HCT116 (cell line): Measurements from ENCODE around the gene TMPRSS3. TPM values are rescaled to one million over a fixed set of nuclear protein-coding genes. Genes with fewer than 3 reads are reported as not detected.

Experiments
- ATAC-seq: fragments of 200-7000 bp; cut with Tn5 transposase; 2 replicates; pipeline ENCODE4 v1.9.1; 2020; ENCODE audit warnings: mild to moderate bottlenecking, moderate library complexity
- BruUV-seq: library from RNA; stranded (reverse); fragments of 400-500 nt; replicated peaks from 2 replicates; lab custom pipeline; 2021; lab: Mats Ljungman, UMichigan
- CTCF ChIA-PET: fragments of 300-600 bp; sonication (Branson Sonifier 250); formaldehyde crosslinking; loops from one replicate; lab custom pipeline; 2021; ENCODE audit warnings: antibody characterized with exemption; lab: Charles Lee
- POLR2A ChIA-PET: fragments of 300-600, 350-600 bp; sonication (Branson Sonifier 250); formaldehyde crosslinking; loops from one replicate; lab custom pipeline; 2021; ENCODE audit warnings: antibody characterized with exemption; lab: Charles Lee
- RAD21 ChIA-PET, 2 experiments: fragments of 300-600 bp; sonication (Branson Sonifier 250); formaldehyde crosslinking; loops; one replicate each; lab custom pipeline; 2023; ENCODE audit warnings: low total read pairs in 2 of 2; ENCODE audit not compliant: uncharacterized antibody in 2 of 2, unreplicated experiment in 2 of 2, low non-redundant PET in 1 of 2; lab: Charles Lee
- DNase-seq: peaks from one replicate; pipeline ENCODE4 v3.0.0-alpha.2; 2010; ENCODE audit warnings: low read depth, low spot score
- H2AFZ ChIP-seq: fragments of 200-600 bp; shearing (Covaris generic), sonication (generic); 2 replicates; pipeline ENCODE4 v1.6.1; 2017; ENCODE audit warnings: low read depth, mixed run types, mixed read lengths, antibody characterized with exemption, low read length; ENCODE audit not compliant: poor library complexity, severe bottlenecking
- H3K27ac ChIP-seq: 2 replicates; pipeline ENCODE4 v1.5.1; 2012; ENCODE audit warnings: low read depth, low read length
- H3K27me3 ChIP-seq: fragments of 200-600 bp; sonication (generic); 2 replicates; pipeline ENCODE4 v1.6.1; 2016; ENCODE audit warnings: mixed run types, low read length, mixed read lengths; ENCODE audit not compliant: insufficient read depth
- H3K36me3 ChIP-seq, 2 experiments: fragments of 200-500 bp in 1 of 2; fragments of 200-600 bp in 1 of 2; sonication (Bioruptor generic) in 1 of 2; sonication (generic) in 1 of 2; 2 replicates each; pipeline versions ENCODE4 v1.5.1 to v1.6.1; 2014 to 2016; ENCODE audit warnings: low read length in 2 of 2, inconsistent platforms in 1 of 2, mixed read lengths in 1 of 2, mixed run types in 1 of 2; ENCODE audit not compliant: insufficient read depth in 2 of 2, control insufficient read depth in 1 of 2
- H3K4me1 ChIP-seq, 2 experiments: fragments of 200-600 bp in 1 of 2; sonication (generic) in 1 of 2; 2 replicates each; pipeline versions ENCODE4 v1.5.1 to v1.6.1; 2012 to 2017; ENCODE audit warnings: low read length in 2 of 2, inconsistent platforms in 1 of 2, mild to moderate bottlenecking in 1 of 2, mixed read lengths in 1 of 2, mixed run types in 1 of 2, moderate library complexity in 1 of 2; ENCODE audit not compliant: insufficient read depth in 2 of 2, control insufficient read depth in 1 of 2
- H3K4me2 ChIP-seq: fragments of 200-600 bp; sonication (generic); 2 replicates; pipeline ENCODE4 v1.6.1; 2017; ENCODE audit warnings: mixed run types, low read length, mixed read lengths
- H3K4me3 ChIP-seq, 2 experiments: fragments of 200-600 bp in 1 of 2; sonication (generic) in 1 of 2; replicated peaks in 1 of 2; 2 replicates each; pipeline ENCODE4 v1.5.1; 2011 to 2016; ENCODE audit warnings: low read length in 2 of 2, control low read depth in 1 of 2, low read depth in 1 of 2, mild to moderate bottlenecking in 1 of 2, mixed read lengths in 1 of 2, mixed run types in 1 of 2
- H3K79me2 ChIP-seq: fragments of 200-600 bp; sonication (generic); 2 replicates; pipeline ENCODE4 v1.6.1; 2017; ENCODE audit warnings: mild to moderate bottlenecking, mixed run types, low read length, moderate library complexity, mixed read lengths; ENCODE audit not compliant: insufficient read depth
- H3K9ac ChIP-seq: fragments of 200-600 bp; sonication (generic); 2 replicates; pipeline ENCODE4 v1.6.1; 2016; ENCODE audit warnings: low read length, mixed read lengths
- H3K9me2 ChIP-seq: fragments of 200-600 bp; sonication (generic), shearing (Covaris generic); 2 replicates; pipeline ENCODE4 v1.6.1; 2017; ENCODE audit warnings: mixed run types, mild to moderate bottlenecking, moderate library complexity; ENCODE audit not compliant: insufficient read depth
- H3K9me3 ChIP-seq, 2 experiments: fragments of 200-500 bp in 1 of 2; fragments of 200-600 bp in 1 of 2; sonication (Bioruptor generic) in 1 of 2; sonication (generic) in 1 of 2; 2 replicates each; pipeline ENCODE4 v1.6.1; 2014 to 2017; ENCODE audit warnings: low read length in 2 of 2, mixed read lengths in 2 of 2, inconsistent platforms in 1 of 2, low read depth in 1 of 2, mild to moderate bottlenecking in 1 of 2, mixed run types in 1 of 2, moderate library complexity in 1 of 2; ENCODE audit not compliant: control insufficient read depth in 1 of 2, insufficient read depth in 1 of 2
- H4K20me1 ChIP-seq: fragments of 200-600 bp; sonication (generic), shearing (Covaris generic); 2 replicates; pipeline ENCODE4 v1.6.1; 2017; ENCODE audit warnings: mixed run types, mild to moderate bottlenecking, moderate library complexity; ENCODE audit not compliant: insufficient read depth
- CTCF ChIP-seq, 3 experiments: fragments of 200-600 bp in 1 of 3; sonication (generic) in 1 of 3; IDR thresholded peaks in 2 of 3; conservative IDR thresholded peaks in 1 of 3; 2 replicates each; pipeline ENCODE4 v1.5.1; 2012 to 2017; ENCODE audit warnings: low read depth in 2 of 3, low read length in 2 of 3, antibody characterized with exemption in 1 of 3, borderline replicate concordance in 1 of 3, control low read depth in 1 of 3, mild to moderate bottlenecking in 1 of 3, mixed read lengths in 1 of 3, mixed run types in 1 of 3, moderate library complexity in 1 of 3; ENCODE audit not compliant: insufficient read depth in 1 of 3
- ELF1 ChIP-seq: IDR thresholded peaks from 2 replicates; pipeline ENCODE4 v1.6.1; 2012; ENCODE audit warnings: low read depth, borderline replicate concordance
- SP1 ChIP-seq: IDR thresholded peaks from 2 replicates; pipeline ENCODE4 v1.6.1; 2012; ENCODE audit warnings: low read depth
- ZBTB33 ChIP-seq: IDR thresholded peaks from 2 replicates; pipeline ENCODE4 v1.6.1; 2011; ENCODE audit warnings: mild to moderate bottlenecking, low read length, moderate library complexity; ENCODE audit not compliant: insufficient replicate concordance; ENCODE audit errors: extremely low read depth
- intact Hi-C: fragments of 100-400 bp; cut with micrococcal nuclease; formaldehyde crosslinking; loops from 2 replicates; pipeline ENCODE4 v1.10.0; 2022
- total RNA-seq: library from RNA; stranded (reverse); gene quantifications from one replicate; pipeline ENCODE4 v1.2.1, GENCODE V29; 2021; ENCODE audit not compliant: unreplicated experiment
- TF ChIP-seq, protein P1 (sequence below): IDR thresholded peaks from 2 replicates; pipeline ENCODE4 v1.6.1; 2012

TMPRSS3 gene
- total RNA-seq, 1 experiment from 2014 or later, result not detected

DNA sequence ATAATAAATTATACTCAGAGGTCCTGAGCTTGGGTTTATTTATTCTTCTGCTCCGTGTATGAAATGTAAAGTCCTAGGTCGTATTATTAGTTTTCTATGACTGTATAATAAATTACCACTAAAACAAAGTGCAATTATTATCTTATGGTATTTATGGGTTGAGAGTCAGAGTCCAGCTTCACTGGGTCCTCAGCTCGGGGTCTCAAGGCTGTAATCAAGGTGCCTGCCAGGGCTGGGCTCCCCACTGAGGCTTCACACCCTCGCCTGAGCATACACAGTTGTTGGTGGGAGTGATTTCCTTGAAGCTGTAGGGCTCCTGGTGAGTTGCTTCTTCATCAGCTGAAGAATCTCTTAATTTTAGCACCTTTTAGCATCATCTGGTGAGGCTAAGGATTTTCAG, 23.0 kb upstream of the TMPRSS3 start:
- Histone ChIP-seq H3K9ac (no peak overlapping the region), H3K4me2 (no peak overlapping the region)
- BruUV-seq, result no TSS peak
- RAD21 ChIA-PET, result no interaction called here
- no peak for TF ChIP-seq ZBTB33
- TF ChIP-seq CTCF (IDR thresholded peaks at IDR 0.05 in 2 of 3, conservative IDR thresholded peaks at IDR 0.05 in 1 of 3; ENCODE audit: borderline replicate concordance in 1 of 3, insufficient read depth in 1 of 3, low read depth in 2 of 3, low read length in 2 of 3), result no peak
- TF ChIP-seq, all 23 proteins: peak for 0
- Histone ChIP-seq H3K4me1 (peaks cover 9 to 16% of the 10 kb centered on the region in 2 experiments), H3K79me2 (no peaks in the 10 kb centered on the region), H4K20me1 (no peaks in the 10 kb centered on the region), H3K36me3 (no peaks in the 10 kb centered on the region), H3K9me3 (no peaks in the 10 kb centered on the region), H2AFZ (no peak overlapping the region), H3K9me2 (no peaks in the 10 kb centered on the region), H3K4me3 (no peak overlapping the region), H3K27me3 (peaks cover 29% of the 10 kb centered on the region), H3K27ac (no peak overlapping the region)
- intact Hi-C loops, result no loop called here
- DNase-seq, result no peak
- ATAC-seq, result no peak
- POLR2A ChIA-PET, result no interaction called here
- CTCF ChIA-PET, result no interaction called here

GRCh38 chr21:42417533-42417932, 21.7 kb upstream of the TMPRSS3 start:
- intact Hi-C loops, result no loop called here
- Histone ChIP-seq H3K4me3 (no peak overlapping the region), H3K27ac (no peak overlapping the region), H3K4me1 (peaks cover 9 to 16% of the 10 kb centered on the region in 2 experiments), H2AFZ (no peak overlapping the region)
- CTCF ChIA-PET, result no interaction called here
- DNase-seq, result no peak
- TF ChIP-seq ELF1, result no peak
- no peak for TF ChIP-seq SP1
- no peak for TF ChIP-seq ZBTB33
- TF ChIP-seq, protein P1, sequence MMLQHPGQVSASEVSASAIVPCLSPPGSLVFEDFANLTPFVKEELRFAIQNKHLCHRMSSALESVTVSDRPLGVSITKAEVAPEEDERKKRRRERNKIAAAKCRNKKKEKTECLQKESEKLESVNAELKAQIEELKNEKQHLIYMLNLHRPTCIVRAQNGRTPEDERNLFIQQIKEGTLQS, result no peak
- TF ChIP-seq, all 23 proteins: peak for 0
- no peak overlapping the region for H3K9ac ChIP-seq
- no peaks in the 10 kb centered on the region for H3K9me3 ChIP-seq
- no peaks in the 10 kb centered on the region for H3K36me3 ChIP-seq
- H3K79me2 ChIP-seq, result no peaks in the 10 kb centered on the region
- ATAC-seq, result no peak
- BruUV-seq, result no TSS peak
- no peaks in the 10 kb centered on the region for H4K20me1 ChIP-seq
- H3K27me3 ChIP-seq, result peaks cover 23% of the 10 kb centered on the region
- RAD21 ChIA-PET, result interaction anchor here in 1 of 2 experiments (0.7 kb wide), 1 partner anchor 23 kb away, joined by 5 read pairs; no protein-coding TSS in a partner anchor
- POLR2A ChIA-PET, result no interaction called here
- no peak overlapping the region for H3K4me2 ChIP-seq
- no peaks in the 10 kb centered on the region for H3K9me2 ChIP-seq
